HG03521 (cell line): ENCODE data around the gene GNG5.
A peak's percentile ranks its signal among the peaks of the same experiment; 100 is the strongest.
"Not testable (repeated sequence)": the region's sequence is repeated elsewhere in the genome, so short reads cannot be mapped to it uniquely, and the experiment has no call there.

Experiments
- ATAC-seq: cut with Tn5 transposase; IDR thresholded peaks from one replicate; pipeline ENCODE4 v1.9.1; 2021; ENCODE audit warnings: mild to moderate bottlenecking, moderate library complexity; ENCODE audit not compliant: unreplicated experiment

Gene GNG5

DNA sequence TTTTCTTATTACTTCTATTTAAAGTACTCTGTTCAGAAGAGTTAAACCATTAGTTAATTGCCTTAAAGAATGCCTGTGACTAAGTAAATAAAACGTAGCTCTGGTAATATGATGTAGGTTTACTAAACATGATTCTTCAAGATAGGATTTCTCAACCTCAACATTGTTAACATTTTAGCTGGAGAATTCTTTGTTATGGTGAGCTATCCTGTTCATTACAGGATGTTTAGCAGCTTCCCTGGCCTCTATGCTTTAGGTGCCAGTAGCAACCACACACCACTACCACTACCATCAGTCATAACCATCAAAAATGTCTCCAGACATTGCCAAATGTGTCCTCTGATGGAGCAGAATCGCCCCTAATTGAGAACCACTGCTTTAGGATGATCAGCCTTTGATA lies 16.6 kb downstream of the GNG5 start:
- no peak for ATAC-seq

DNA sequence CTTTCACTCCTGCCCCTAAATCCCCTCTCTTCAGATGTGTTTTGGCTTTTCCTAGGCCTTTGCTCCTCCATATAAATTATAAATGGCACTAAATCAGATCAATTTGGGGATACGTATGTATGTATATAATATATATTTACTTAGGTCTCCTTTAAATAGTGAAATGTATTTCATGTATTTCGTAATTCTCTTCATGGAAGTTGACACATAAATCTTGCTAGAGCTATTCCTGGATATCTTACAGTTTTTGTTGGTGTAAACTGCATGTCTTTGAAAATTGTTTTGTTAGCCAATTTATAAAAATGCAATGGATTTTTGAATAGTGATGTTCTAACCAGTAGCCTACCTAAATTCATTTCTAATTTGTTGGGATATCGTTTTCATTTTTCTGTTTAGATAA lies 18.3 kb downstream of the GNG5 start:
- ATAC-seq = no peak

DNA sequence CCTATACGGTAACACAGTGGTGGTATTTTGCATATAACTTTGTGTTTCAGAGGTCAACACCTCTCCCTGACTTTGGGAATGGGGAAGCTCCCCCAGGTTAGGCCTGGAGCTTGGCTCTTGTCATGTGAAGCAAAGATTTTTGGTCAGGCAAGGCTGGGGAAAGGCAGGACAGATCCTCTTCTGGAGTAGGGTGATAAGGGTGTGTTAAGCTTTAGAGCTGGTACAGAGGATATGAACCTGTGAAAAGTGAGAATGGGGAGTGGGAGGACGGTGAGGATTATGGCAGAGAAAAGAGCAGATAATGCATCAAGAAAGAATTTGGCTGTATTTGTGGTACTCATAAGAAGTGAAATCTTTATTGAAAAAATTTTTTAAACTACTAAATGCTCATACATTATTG lies 25.1 kb downstream of the GNG5 start:
- ATAC-seq = no peak

DNA sequence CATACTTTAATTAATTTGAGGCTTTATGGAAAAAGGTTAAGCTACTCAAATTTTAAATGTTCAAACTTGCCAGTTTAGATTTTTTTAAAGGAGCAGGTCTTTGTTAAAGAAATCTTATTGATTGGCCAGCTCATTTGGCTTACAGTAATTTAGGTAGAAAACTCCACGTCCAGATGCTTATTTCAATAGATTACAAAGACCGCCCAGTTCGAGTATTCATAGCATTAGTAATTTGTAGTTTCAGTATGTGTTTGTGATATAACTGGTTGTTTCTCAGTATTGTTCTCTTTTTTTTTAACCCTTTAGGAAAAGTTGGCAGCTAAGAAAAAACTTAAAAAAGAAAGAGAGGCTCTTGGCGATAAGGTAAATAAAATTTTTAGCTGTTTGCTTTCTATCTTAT lies 25.7 kb downstream of the GNG5 start:
- ATAC-seq = no peak

DNA sequence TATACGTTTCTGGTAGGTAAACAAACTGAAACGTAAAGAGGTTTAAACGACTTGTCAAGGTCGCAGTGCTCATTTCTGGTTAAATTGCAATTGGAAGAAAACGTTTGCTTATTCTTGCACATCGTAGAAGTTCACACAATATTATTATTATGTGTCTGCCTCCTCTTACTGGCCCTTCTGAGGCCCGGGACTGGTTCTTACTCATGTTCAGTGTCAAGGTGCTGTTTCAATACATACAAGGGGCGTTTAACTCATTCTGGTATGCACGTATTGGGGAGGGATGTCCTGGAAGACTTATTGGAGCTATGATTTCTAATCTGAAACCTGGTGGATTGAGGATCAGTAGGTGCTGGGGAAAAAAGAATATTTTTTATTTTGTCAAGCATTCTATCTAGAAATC lies 26.4 kb downstream of the GNG5 start:
- ATAC-seq = no peak

DNA sequence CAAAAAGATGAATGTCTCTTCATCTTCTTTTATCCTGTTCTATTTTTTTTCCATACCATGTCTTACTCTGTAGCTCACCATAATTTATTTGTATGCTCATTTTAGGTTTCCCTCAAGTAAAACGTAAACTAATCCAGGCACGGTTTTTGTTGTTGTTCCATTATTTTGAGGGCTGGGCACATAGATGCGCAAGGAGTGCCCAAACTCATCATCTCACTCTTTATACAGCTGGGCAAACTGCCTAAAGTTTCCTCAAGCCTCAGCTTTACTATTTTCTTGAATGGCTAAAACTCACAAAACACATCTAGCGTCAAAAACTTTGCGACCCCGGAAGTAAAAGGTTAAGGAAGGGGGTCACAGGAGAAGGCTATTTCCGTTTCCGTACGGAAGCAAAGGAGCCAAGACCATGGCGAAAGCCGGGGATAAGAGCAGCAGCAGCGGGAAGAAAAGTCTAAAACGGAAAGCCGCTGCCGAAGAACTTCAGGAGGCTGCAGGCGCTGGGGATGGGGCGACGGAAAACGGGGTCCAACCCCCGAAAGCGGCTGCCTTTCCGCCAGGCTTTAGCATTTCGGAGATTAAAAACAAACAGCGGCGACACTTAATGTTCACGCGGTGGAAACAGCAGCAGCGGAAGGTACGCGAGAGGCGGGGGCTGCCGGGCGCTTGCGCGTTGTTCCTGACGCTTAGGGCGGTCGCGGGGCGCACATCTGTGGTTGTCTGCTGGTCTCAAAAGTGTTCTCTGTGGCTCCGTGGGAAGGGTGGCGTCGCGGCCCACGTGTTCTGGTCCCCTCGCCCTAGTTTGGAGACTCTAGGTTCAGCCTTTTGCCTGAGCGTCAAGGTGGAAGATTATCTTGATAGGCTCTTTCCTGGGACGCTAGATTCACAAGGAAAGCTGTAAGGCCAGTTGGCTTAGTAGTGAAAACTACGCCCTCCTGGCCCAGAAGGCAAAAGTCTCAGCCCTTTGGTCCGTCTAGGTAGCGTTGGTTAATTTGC lies 27.2 kb downstream of the GNG5 start, which contains the start of gene RPF1:
Gene RPF1 (plus strand): TSS at position 391 of the 993 bp plus-strand sequence. CDS start 16 bp downstream, at position 407.
- ATAC-seq = peak; percentile 96

DNA sequence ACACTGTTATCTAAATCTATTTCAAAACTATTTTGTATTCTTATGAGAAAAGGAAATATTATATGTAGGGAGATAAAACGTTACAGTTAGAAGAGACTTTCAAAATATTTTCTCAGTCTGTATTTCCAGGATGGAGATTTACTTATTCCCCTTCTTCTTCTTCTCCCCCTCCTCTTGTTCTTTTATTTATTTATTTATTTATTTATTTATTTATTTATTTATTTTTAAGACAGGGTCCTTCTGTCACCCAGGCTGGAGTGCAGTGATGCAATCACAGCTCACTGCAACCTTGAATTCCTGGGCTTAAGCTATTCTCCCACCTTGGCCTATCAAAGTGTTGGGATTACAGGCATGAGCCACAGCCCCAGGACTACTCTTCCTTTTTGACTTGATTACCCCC lies 30.2 kb downstream of the GNG5 start:
- no peak for ATAC-seq

DNA sequence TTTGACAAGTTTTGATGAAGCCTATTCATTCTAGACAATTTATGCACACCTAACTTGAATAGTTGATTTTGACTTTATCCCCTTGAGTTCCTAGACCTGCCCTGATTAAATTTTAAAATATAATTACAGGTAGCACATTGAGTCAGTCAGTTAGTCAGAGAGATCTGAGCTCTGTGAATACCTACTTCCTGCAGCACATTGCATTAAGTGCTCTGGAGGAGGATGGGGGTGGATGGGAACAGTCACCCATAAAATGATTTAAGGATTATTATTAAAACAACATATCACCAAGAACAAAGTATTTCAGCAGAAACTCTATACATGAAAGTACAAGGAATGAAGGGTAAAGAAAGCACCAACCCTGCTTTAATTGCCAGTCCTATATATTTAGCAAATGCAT lies 39.1 kb downstream of the GNG5 start:
- no peak for ATAC-seq

DNA sequence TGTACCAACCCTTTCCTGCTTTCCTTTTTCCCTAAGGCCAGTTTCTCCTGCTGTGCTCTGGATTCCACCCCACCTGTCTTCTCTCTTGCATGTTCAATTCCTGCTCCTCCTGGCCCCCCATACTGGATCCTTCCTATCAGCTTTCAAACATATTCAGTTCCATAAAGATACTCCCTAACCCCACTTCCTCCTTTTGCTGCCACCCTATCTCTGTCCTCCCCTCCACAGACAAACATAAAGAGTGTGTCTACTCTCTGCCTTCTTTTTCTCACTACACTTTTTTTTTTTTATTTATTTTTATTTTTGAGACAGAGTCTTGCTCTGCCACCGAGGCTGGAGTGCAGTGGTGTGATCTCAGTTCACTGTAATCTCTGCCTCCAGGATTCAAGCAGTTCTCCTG lies 44.3 kb downstream of the GNG5 start:
- ATAC-seq = no peak

DNA sequence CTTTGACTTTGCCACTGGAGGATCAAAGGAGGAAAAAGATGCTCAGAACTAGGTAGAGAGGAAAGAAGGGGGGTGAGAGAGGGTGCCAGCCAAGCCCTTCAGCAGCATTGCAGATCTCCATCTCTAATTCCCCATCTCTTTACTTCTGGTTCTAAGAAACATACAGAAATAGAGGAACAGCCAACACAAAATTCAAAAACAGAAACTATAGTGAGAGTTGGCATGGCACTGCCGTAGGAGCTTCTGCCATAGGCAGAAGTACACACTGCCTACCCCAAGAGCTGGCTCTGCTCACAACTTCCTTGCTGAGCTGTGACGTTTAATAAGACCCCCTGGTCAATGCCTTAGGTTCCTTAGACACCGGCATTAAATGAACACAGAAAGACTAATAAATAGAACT lies 53.9 kb downstream of the GNG5 start:
- ATAC-seq = no peak

DNA sequence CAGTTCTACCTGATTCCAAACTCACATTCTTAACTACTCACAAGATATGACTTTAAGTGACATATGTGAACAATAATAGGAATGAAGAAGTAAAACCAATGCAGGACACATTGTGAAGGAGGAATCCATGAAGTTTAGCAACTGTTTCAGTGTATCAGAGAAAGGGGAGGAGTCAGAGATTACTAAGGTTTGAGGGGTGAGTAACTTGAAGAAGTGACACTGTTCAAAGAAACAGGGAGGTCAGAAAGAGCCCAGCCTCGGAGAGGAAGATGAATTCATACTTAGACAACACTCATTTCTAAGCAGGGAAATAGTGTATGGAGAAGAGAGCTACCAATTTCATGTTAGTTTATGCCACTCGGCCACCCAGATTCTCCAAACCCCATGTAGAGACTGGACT lies 55.5 kb downstream of the GNG5 start:
- ATAC-seq = no peak

DNA sequence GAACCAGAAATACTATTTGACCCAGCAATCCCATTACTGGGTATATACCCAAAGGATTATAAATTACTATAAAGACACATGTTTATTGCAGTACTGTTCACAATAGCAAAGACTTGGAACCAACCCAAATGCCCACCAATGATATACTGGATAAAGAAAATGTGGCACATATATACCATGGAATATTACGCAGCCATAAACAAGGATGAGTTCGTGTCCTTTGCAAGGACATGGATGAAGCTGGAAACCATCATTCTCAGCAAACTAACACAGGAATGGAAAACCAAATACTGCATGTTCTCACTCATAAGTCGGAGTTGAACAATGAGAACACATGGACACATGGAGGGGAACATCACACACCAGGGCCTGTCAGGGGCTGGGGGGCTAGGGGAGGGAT lies 57.7 kb downstream of the GNG5 start:
- ATAC-seq = not testable (repeated sequence)
